Right lobe of liver (tissue), 4 donors: ENCODE data around the gene NOS1AP.

Source experiments
- CTCF ChIP-seq, 4 donors: fragments of 200-600 bp in 3 of 4; fragments of 450-650 bp in 1 of 4; IDR thresholded peaks; one replicate each; pipeline versions ENCODE4 v1.5.1 to v1.8.0; 2016 to 2022; ENCODE audit warnings: antibody characterized with exemption in 4 of 4, mild to moderate bottlenecking in 2 of 4
- POLR2A ChIP-seq: fragments of 450-650 bp; IDR thresholded peaks from one replicate; pipeline ENCODE4 v1.6.1; 2017; ENCODE audit warnings: antibody characterized with exemption, mild to moderate bottlenecking
- donor health status: DM: no; HTN: no; CAD: no.
- donor health status: DM: no; HTN: no; CAD: no.
- donor health status: DM: no; HTN: yes; CAD: no.

- TF ChIP-seq CTCF (IDR thresholded peaks at IDR 0.05) = no peak
- TF ChIP-seq POLR2A = no peak
These were observed 82.7 kb downstream of the NOS1AP start for GRCh38 chr1:162151900-162152829.
